Loucy (cell line): ENCODE measurements around the gene ARHGAP4.
A peak's percentile ranks its signal among the peaks of the same experiment; 100 is the strongest.

Source experiments
- H2AFZ ChIP-seq: fragments of 200-600 bp; sonication (generic); 2 replicates; pipeline ENCODE4 v1.6.0; 2016; ENCODE audit warnings: antibody characterized with exemption, mild to moderate bottlenecking, low read length, moderate library complexity
- H3F3A ChIP-seq: fragments of 200-600 bp; 2 replicates; pipeline ENCODE4 v1.6.0; 2016; ENCODE audit warnings: antibody characterized with exemption, low read depth, mild to moderate bottlenecking
- H3K27me3 ChIP-seq: fragments of 200-600 bp; sonication (generic); 2 replicates; pipeline ENCODE4 v1.6.1; 2014; ENCODE audit warnings: low read length, mild to moderate bottlenecking; ENCODE audit not compliant: insufficient read depth, poor library complexity, severe bottlenecking
- H3K36me3 ChIP-seq: fragments of 200-600 bp; sonication (generic); 2 replicates; pipeline ENCODE4 v1.6.1; 2016; ENCODE audit warnings: low read length; ENCODE audit not compliant: insufficient read depth
- H3K4me1 ChIP-seq: fragments of 200-600 bp; sonication (generic); 2 replicates; pipeline ENCODE4 v1.5.1; 2014; ENCODE audit warnings: low read length, mild to moderate bottlenecking; ENCODE audit not compliant: insufficient read depth, poor library complexity, severe bottlenecking
- H3K4me2 ChIP-seq: fragments of 200-600 bp; sonication (generic); 2 replicates; pipeline ENCODE4 v1.6.0; 2014; ENCODE audit warnings: antibody characterized with exemption, low read length, low read depth, mild to moderate bottlenecking; ENCODE audit not compliant: poor library complexity, severe bottlenecking
- H3K4me3 ChIP-seq: fragments of 200-600 bp; sonication (generic); 2 replicates; pipeline ENCODE4 v1.5.1; 2014; ENCODE audit warnings: low read length, mild to moderate bottlenecking, mixed read lengths; ENCODE audit not compliant: poor library complexity, severe bottlenecking
- H3K79me2 ChIP-seq: fragments of 200-600 bp; sonication (generic); 2 replicates; pipeline ENCODE4 v1.6.1; 2014; ENCODE audit warnings: low read length; ENCODE audit not compliant: insufficient read depth
- H3K9ac ChIP-seq: fragments of 200-600 bp; sonication (generic); 2 replicates; pipeline ENCODE4 v1.6.0; 2014; ENCODE audit warnings: mild to moderate bottlenecking, low read depth, low read length, moderate library complexity; ENCODE audit not compliant: poor library complexity, severe bottlenecking
- H3K9me2 ChIP-seq: fragments of 200-600 bp; sonication (generic); replicated peaks from 2 replicates; pipeline ENCODE4 v1.6.1; 2016; ENCODE audit warnings: low read depth, low read length, mixed read lengths
- H3K9me3 ChIP-seq: fragments of 200-600 bp; sonication (generic); 2 replicates; pipeline ENCODE4 v1.6.1; 2014; ENCODE audit warnings: mild to moderate bottlenecking, antibody characterized with exemption, low read length, low read depth; ENCODE audit not compliant: insufficient read depth
- H4K20me1 ChIP-seq: fragments of 200-600 bp; sonication (generic); 2 replicates; pipeline ENCODE4 v1.6.0; 2014; ENCODE audit warnings: antibody characterized with exemption, low read length, mild to moderate bottlenecking; ENCODE audit not compliant: insufficient read depth, poor library complexity, severe bottlenecking
- EZH2phosphoT487 ChIP-seq: fragments of 200-600 bp; IDR thresholded peaks from 2 replicates; pipeline ENCODE4 v1.6.1; 2018; ENCODE audit warnings: antibody characterized with exemption, mild to moderate bottlenecking, moderate library complexity, borderline replicate concordance
- TF ChIP-seq, protein P1 (sequence below): fragments of 200-600 bp; sonication (generic); conservative IDR thresholded peaks from 2 replicates; pipeline ENCODE4 v1.5.1; 2014; ENCODE audit warnings: mild to moderate bottlenecking, antibody characterized with exemption, low read length

Gene ARHGAP4

DNA sequence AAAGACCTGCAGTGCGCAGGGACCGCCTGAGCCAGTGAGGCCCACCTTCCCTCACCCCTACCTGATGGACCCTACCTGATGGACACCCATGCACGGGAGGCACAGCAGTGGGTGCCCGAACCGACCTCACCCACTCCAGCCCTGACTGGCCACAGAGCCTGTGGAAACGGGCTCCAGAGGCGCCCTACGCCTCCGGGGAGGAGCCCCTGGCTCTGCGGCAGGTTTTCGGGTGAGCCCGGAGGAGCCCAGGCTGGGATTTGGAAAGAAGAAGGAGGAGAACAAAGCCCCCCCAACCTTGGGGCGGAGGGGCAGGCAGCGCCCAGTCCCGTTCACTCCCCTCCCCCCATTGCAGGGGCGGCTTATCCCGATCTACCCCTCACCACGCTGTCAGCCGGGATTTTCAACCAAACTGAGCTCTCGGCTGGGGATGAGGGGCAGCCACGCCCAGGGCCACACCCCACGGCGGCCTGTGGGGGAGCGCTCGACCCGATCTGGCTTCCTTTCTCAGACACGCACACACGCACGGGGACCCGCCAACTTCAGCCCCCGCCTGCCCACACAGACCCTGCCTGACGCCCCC, 40.8 kb downstream of the ARHGAP4 start:
- Histone ChIP-seq H3K4me1 (peaks cover 11% of the 10 kb centered on the region), H3K9ac (no peak overlapping the region), H3K79me2 (no peaks in the 10 kb centered on the region), H4K20me1 (no peaks in the 10 kb centered on the region), H3K4me3 (no peak overlapping the region), H3K36me3 (no peaks in the 10 kb centered on the region), H2AFZ (no peak overlapping the region), H3K9me3 (no peaks in the 10 kb centered on the region), H3K27me3 (no peaks in the 10 kb centered on the region), H3K4me2 (no peak overlapping the region), H3F3A (no peaks in the 10 kb centered on the region), H3K9me2 (no peaks in the 10 kb centered on the region)
- TF ChIP-seq, protein P1, sequence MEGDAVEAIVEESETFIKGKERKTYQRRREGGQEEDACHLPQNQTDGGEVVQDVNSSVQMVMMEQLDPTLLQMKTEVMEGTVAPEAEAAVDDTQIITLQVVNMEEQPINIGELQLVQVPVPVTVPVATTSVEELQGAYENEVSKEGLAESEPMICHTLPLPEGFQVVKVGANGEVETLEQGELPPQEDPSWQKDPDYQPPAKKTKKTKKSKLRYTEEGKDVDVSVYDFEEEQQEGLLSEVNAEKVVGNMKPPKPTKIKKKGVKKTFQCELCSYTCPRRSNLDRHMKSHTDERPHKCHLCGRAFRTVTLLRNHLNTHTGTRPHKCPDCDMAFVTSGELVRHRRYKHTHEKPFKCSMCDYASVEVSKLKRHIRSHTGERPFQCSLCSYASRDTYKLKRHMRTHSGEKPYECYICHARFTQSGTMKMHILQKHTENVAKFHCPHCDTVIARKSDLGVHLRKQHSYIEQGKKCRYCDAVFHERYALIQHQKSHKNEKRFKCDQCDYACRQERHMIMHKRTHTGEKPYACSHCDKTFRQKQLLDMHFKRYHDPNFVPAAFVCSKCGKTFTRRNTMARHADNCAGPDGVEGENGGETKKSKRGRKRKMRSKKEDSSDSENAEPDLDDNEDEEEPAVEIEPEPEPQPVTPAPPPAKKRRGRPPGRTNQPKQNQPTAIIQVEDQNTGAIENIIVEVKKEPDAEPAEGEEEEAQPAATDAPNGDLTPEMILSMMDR: no peak
- no peak for TF ChIP-seq EZH2phosphoT487

DNA sequence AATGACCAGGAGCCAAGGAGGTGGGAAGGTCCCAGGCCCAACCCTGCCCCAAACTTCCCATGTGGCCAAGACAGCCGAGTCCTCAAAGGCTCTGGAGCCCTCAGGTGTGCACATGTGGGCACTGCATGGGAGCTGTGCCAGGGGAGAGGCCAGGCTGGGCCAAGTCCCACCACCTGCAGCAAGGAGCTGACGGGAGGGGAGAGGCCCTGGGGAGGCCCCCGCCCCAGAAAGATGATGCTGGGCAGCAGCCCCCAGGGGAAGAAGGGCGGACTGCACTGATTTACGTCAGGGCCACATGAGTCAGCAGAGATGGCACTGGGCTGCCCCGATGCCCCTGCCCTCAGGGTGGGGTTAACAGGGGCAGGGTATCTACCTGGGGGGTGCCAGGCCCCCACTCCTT, 41.5 kb downstream of the ARHGAP4 start:
- no peaks in the 10 kb centered on the region for H3K9me3 ChIP-seq
- H3K79me2 ChIP-seq: no peaks in the 10 kb centered on the region
- peaks cover 11% of the 10 kb centered on the region for H3K4me1 ChIP-seq
- H4K20me1 ChIP-seq: no peaks in the 10 kb centered on the region
- H3K4me3 ChIP-seq: no peak overlapping the region
- no peaks in the 10 kb centered on the region for H3F3A ChIP-seq
- H3K36me3 ChIP-seq: no peaks in the 10 kb centered on the region
- H3K27me3 ChIP-seq: no peaks in the 10 kb centered on the region
- no peak overlapping the region for H3K9ac ChIP-seq
- H3K4me2 ChIP-seq: no peak overlapping the region
- H2AFZ ChIP-seq: no peak overlapping the region
- no peaks in the 10 kb centered on the region for H3K9me2 ChIP-seq
- TF ChIP-seq, protein P1: peak; percentile 49; the same call in 1 of the 2 replicates
- no peak for TF ChIP-seq EZH2phosphoT487

DNA sequence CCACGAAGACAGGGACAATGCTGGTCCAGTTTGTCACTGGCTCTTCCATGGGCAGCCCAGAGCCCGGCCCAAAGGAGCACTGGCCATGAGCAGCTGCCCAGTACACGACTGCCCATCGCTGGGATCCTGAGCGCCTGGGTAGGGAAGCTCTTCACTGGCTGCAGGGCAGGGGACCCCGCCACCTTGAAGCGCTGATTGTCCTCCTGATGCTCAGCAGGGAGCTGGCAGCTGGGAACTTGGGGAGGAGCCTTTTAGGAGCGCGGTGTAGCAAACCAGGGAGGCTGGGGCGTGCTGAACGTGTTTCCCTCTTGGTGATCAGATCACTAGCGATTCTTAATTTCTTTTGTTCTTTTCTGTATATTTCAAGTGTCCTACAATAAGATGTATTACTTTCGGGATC, 41.9 kb downstream of the ARHGAP4 start:
- Histone ChIP-seq H3F3A (no peaks in the 10 kb centered on the region), H3K36me3 (no peaks in the 10 kb centered on the region), H3K27me3 (no peaks in the 10 kb centered on the region), H3K9me2 (no peaks in the 10 kb centered on the region), H3K9me3 (no peaks in the 10 kb centered on the region), H2AFZ (no peak overlapping the region), H3K9ac (no peak overlapping the region), H3K4me1 (peaks cover 11% of the 10 kb centered on the region), H3K4me2 (no peak overlapping the region), H4K20me1 (no peaks in the 10 kb centered on the region), H3K79me2 (no peaks in the 10 kb centered on the region), H3K4me3 (no peak overlapping the region)
- TF ChIP-seq, protein P1: no peak
- TF ChIP-seq EZH2phosphoT487: no peak
